NCI-H1105 (cell line): ENCODE results near the gene ADRB2.

Experiments
- DNase-seq: peaks from one replicate; lab custom pipeline; 2025; lab: John Stamatoyannopoulos, UW

The ADRB2 gene

DNA sequence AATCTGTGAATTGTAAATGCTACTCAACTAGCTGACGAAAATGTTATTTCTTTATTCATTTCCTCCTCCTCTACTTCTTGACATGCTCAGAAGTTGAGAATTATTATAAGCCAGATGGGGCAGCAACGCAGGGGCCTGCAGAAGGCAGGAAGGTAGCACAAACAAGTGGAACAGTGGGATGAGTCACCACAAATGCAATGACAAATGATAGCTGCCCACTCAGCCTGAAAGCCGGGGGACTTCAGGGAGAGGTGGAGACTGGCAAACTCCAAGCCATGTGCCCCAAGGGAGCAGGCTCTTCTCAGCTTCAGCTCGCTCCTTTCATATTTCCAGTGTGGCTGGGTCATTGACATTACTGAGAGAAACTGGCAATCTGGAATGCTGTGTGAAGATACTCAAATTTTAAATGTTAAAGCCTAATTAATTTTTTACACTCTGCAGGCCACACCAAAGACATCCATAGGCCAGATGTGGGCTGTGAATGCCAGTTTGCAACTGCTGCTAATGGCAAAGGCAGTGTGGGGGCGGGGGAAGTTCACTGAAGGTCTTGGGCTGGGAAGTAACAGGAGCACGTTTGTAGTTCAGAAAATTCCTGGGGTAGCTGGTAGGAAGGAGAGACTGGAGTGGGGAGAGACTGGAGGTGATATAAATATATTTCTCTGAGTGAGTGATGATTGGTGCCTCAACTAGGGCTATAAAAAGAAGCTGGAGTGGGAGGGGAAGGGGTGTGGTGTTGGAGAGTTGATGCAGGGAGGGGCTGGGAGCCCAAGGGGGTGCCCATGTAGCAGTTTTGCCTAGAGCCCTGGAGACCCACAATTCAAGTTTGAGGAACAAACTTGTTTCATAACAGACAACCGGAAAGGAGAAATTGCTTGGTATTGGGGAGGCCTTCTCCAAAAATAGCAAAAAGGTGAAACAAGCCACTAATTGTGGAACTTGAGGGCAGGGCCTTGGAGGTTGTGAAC lies 20.8 kb upstream of the ADRB2 start:
- no peak for DNase-seq

GRCh38 chr5:148806520-148806931 lies 19.9 kb upstream of the ADRB2 start:
- DNase-seq = no peak

DNA sequence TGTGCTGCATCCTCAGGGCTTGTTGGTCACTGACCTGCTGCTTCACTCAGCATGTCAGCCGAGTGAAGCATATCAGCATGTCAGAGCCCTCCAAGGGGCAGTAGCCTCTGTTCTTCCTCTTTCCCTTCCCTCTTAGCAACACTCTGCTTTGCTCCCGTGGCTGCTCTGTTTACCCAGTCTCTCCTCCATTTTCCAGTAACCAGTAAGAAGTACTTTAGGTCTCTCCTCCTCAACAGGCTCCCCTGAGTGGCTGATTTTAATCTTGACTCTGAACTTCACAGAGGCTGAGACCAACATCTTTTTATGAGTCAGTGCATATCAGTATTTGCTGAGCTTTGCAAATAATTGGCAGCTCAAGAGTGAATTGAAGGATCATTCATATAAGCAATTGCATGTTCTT lies 18.6 kb upstream of the ADRB2 start:
- DNase-seq = no peak

- DNase-seq = no peak
These were observed 17.4 kb upstream of the ADRB2 start for GRCh38 chr5:148808864-148809642.

DNA sequence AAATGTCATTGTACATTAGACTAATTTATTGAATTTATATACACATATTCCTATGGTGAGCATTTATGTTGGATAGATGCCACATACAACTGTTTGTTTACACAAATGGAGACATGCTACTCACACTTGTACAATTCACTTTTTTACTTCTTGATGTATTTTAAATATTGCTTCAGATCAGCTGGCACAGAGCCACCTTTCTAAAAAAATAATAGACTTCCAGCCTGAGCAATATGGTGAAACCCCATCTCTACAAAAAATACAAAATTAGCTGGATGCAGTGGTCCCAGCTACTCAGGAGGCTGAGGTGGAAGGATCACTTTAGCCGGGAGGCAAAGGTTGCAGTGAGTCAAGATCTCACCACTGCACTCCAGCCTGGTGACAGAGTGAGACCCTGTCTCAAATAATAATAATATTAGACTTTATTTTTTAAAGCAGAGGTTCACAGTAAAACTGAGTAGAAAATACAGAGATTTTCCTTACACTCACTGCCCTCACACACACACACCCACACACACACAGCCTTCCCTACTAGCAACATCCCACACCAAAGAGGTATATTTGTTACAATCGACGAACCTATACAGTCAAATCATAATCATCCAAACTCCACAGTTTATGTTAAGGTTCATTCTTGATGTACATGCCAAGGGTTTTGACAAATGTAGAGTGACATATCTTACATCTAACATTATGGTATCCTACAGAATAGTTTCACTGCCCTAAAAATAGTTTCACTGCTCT lies 16.5 kb upstream of the ADRB2 start:
- DNase-seq = no peak

- DNase-seq = no peak
These were observed 15.6 kb upstream of the ADRB2 start for GRCh38 chr5:148810823-148811222.

GRCh38 chr5:148811756-148812155 lies 14.7 kb upstream of the ADRB2 start:
- no peak for DNase-seq

- DNase-seq = no peak
These were observed 11.3 kb upstream of the ADRB2 start for GRCh38 chr5:148815086-148815485.

DNA sequence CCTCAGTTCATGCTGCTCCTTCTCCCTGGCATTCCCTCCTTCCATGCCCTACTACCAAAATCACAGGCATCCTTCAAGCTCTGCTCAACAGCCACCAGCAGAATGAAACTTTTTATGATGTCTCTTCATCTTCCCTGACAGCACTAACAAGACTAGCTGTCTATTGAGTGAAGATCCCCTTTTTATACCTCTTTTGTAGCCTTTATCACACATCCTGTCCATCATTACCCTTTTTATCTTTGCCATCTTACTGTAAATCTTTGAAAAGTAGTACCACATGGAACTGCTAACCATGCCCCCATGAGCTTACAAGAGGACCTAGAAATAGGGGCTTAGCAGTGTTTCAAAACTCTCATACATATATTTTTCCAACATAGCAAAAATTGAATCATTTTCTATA lies 10.8 kb upstream of the ADRB2 start:
- DNase-seq = no peak

- no peak for DNase-seq
These were observed 10.1 kb upstream of the ADRB2 start for GRCh38 chr5:148816357-148816756.

DNA sequence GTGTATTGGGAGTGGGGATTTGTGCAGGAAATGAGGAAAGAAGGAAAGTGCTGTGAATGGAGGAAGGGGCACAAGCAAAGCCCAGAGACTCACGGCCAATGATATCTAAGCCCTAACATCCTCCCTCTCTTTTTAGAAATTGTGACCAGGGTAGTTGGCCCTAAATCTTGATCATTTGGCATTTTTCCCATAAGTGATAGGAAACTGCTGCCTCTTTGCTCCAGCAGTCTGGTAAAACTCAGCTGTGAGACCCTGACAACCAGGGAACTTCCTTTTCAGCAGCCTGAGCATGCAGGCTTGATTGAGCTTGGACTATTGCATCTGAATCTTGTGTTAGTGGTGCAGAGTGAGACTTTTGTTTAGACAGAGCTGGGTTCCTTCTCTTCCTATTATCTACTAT lies 9.6 kb upstream of the ADRB2 start:
- no peak for DNase-seq

- no peak for DNase-seq
These were observed 8.8 kb upstream of the ADRB2 start for GRCh38 chr5:148817606-148818005.

GRCh38 chr5:148820461-148821395 lies 5.7 kb upstream of the ADRB2 start:
- DNase-seq = no peak

DNA sequence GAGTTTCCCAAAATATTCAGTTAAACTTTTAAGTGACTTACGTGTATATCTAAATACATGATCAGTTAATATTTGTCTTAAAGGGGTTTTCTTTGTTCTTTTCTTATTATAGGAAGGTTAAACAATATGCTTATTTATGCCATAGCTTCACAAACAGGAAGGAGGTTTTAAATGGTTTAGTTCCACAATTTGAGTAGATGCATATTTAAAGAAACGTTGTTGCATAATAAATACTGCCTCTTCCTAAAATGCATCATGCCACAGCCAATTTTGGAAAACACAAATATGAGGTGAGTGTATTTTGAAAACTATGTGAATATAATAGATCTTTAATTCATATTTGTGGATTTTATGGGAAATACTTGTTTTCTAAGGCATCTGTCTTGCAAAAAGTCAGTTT lies 2.5 kb upstream of the ADRB2 start:
- no peak for DNase-seq

DNA sequence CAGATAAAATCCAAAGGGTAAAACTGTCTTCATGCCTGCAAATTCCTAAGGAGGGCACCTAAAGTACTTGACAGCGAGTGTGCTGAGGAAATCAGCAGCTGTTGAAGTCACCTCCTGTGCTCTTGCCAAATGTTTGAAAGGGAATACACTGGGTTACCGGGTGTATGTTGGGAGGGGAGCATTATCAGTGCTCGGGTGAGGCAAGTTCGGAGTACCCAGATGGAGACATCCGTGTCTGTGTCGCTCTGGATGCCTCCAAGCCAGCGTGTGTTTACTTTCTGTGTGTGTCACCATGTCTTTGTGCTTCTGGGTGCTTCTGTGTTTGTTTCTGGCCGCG lies 727 bp upstream of the ADRB2 start:
- no peak for DNase-seq

DNA sequence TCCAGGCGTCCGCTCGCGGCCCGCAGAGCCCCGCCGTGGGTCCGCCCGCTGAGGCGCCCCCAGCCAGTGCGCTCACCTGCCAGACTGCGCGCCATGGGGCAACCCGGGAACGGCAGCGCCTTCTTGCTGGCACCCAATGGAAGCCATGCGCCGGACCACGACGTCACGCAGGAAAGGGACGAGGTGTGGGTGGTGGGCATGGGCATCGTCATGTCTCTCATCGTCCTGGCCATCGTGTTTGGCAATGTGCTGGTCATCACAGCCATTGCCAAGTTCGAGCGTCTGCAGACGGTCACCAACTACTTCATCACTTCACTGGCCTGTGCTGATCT lies 294 bp downstream of the ADRB2 start:
- DNase-seq = no peak

GRCh38 chr5:148827723-148828122 lies 1.3 kb downstream of the ADRB2 start:
- DNase-seq = no peak

- no peak for DNase-seq
These were observed 2.3 kb downstream of the ADRB2 start for GRCh38 chr5:148828511-148829247.

- no peak for DNase-seq
These were observed 2.8 kb downstream of the ADRB2 start for GRCh38 chr5:148829248-148829594.

- DNase-seq = no peak
These were observed 3.3 kb downstream of the ADRB2 start for GRCh38 chr5:148829734-148830133.

DNA sequence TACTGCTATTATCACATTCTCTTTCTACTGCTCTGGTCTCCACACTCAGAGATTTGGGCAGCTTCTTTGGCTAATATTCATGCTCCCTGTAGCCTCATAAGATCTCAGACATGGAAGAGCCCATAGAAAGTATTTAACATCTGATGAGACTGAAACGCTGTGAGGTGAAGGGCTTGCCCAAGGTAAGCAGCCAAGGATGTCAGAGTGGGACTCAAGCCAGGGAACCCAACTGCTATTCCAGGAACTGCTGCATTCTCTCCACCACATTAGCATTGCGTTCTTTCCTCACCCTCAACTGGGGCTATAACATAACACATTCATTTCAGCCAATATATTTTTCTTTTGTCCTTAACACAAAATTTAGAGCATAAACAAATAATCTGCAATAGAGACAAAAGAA lies 3.8 kb downstream of the ADRB2 start:
- DNase-seq = no peak
